Heart left ventricle (tissue), 13 donors: ENCODE data around the gene NACAD.

Experiments
- POLR2A ChIP-seq, 2 donors: fragments of 450-650 bp; IDR thresholded peaks; one replicate each; pipeline ENCODE4 v1.6.1; 2017; ENCODE audit warnings: antibody characterized with exemption in 2 of 2, mild to moderate bottlenecking in 2 of 2, moderate library complexity in 2 of 2
- TF ChIP-seq, protein P1 (sequence below), 12 donors: fragments of 200-600 bp; sonication (generic) in 4 of 12; IDR thresholded peaks; one replicate each; pipeline versions ENCODE4 v1.5.0 to v1.8.0; 2018 to 2022; ENCODE audit warnings: antibody characterized with exemption in 12 of 12, mild to moderate bottlenecking in 5 of 12
- donor health status: ischemic (EF 13 %, LVEDD 7.1; RV severe dilation, severe dysfunction).
- donor health status: DM: no; HTN: yes; CAD: no.
- donor health status: DM: no; HTN: no; CAD: no.
- donor health status: ischemic (EF 25% LVEDD 6.9; RV normal size, moderate dysfunction).
- donor health status: ischemic (EF 25% LVEDD 5.7; RV mildly dilated, moderate dysfunction).
- donor health status: ischemic (EF 35%, LVEDD 5.7; RV mildly dilated, moderate dysfunction).
- donor health status: nonischemic (EF 11% LVEDD 7.7; RV severe dilation, severe dysfunction).
- donor health status: DM: yes; HTN: yes; CAD: no.
- donor health status: PGD.
- donor health status: ischemic (EF 29% LVEDD 5.4; RV normal size, mild dysfunction).
- donor health status: nonischemic (EF 23%, LVEDD 6.1; RV moderate dilation, normal function).

- TF ChIP-seq, protein P1, sequence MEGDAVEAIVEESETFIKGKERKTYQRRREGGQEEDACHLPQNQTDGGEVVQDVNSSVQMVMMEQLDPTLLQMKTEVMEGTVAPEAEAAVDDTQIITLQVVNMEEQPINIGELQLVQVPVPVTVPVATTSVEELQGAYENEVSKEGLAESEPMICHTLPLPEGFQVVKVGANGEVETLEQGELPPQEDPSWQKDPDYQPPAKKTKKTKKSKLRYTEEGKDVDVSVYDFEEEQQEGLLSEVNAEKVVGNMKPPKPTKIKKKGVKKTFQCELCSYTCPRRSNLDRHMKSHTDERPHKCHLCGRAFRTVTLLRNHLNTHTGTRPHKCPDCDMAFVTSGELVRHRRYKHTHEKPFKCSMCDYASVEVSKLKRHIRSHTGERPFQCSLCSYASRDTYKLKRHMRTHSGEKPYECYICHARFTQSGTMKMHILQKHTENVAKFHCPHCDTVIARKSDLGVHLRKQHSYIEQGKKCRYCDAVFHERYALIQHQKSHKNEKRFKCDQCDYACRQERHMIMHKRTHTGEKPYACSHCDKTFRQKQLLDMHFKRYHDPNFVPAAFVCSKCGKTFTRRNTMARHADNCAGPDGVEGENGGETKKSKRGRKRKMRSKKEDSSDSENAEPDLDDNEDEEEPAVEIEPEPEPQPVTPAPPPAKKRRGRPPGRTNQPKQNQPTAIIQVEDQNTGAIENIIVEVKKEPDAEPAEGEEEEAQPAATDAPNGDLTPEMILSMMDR (IDR thresholded peaks at IDR 0.05): no peak
- TF ChIP-seq POLR2A (IDR thresholded peaks at IDR 0.05): no peak
Measured at GRCh38 chr7:45080265-45080957, 8.4 kb downstream of the NACAD start.
